GM23248 (cell line): ENCODE results near the gene DNAI7.

Experiments used
- EZH2 ChIP-seq: fragments of 200-600 bp; sonication (generic); IDR thresholded peaks from 2 replicates; pipeline ENCODE4 v1.6.1; 2018; ENCODE audit warnings: antibody characterized with exemption, mild to moderate bottlenecking; ENCODE audit not compliant: insufficient read depth, poor library complexity, severe bottlenecking
- EZH2phosphoT487 ChIP-seq: fragments of 200-600 bp; sonication (generic); IDR thresholded peaks from 2 replicates; pipeline ENCODE4 v1.6.1; 2018; ENCODE audit warnings: antibody characterized with exemption, moderate library complexity, mild to moderate bottlenecking, low read depth; ENCODE audit not compliant: insufficient read depth

DNA sequence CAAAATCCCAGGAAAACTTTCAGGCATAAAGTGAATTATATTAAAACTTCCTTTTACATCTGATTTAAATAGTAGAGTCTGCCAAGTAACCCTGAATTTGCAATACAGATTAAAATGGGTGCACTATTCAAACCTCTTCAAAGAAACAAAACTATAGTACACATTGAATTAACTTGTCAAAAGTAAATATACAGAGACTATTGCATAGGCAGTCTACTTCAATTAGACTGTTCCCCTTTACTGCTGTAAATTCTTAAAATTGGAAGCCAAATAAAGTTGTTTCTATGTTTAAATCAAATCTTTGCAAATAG is 48.7 kb upstream of the DNAI7 start:
- TF ChIP-seq EZH2phosphoT487: no peak
- no peak for TF ChIP-seq EZH2
